Suprapubic skin (tissue), 3 donors: ENCODE results near the gene AP1S3.

Experiments
- CTCF ChIP-seq, 2 donors: fragments of 200-600 bp in 1 of 2; fragments of 450-650 bp in 1 of 2; sonication (generic) in 1 of 2; IDR thresholded peaks; one replicate each; pipeline ENCODE4 v1.5.1; 2016 to 2019; ENCODE audit warnings: antibody characterized with exemption in 2 of 2, mild to moderate bottlenecking in 1 of 2, moderate library complexity in 1 of 2
- EP300 ChIP-seq: sonication (generic); formaldehyde crosslinking; IDR thresholded peaks from one replicate; pipeline ENCODE4 v1.6.1; 2017; ENCODE audit warnings: antibody characterized with exemption

GRCh38 chr2:223734346-223734745 lies 103.0 kb downstream of the AP1S3 start:
- no peak for TF ChIP-seq CTCF (IDR thresholded peaks at IDR 0.05)
- TF ChIP-seq EP300 = no peak
